ENCODE measurements around the gene MCEE.

Gene MCEE

DNA sequence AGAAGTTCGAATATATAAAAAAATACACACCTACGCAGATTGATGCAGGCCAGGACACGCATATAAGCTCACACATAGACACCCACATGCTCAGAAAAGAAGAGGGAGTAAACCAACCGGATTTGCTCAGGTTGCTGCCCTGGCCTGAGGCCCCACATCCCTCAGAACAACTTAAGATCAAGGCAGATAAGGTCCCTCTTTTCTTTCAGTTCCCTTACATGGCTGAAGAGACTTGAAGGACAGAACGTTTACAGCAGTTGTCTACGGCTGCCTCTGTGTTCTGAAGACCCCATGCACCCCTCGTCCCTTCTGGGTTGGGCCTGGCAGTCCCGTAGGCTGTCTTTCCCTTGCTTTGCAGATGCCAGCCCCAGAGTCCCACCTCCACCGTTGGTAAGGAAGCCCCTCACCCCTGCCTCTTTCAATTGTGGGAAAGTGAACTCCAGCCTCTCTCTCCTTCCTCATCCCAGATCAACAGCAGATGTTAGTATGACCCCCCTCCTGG, 65.9 kb downstream of the MCEE start:
- H3K4me3 ChIP-seq (ENCODE audit: low read depth, low read length) = no peak overlapping the region
- TF ChIP-seq, protein P1, sequence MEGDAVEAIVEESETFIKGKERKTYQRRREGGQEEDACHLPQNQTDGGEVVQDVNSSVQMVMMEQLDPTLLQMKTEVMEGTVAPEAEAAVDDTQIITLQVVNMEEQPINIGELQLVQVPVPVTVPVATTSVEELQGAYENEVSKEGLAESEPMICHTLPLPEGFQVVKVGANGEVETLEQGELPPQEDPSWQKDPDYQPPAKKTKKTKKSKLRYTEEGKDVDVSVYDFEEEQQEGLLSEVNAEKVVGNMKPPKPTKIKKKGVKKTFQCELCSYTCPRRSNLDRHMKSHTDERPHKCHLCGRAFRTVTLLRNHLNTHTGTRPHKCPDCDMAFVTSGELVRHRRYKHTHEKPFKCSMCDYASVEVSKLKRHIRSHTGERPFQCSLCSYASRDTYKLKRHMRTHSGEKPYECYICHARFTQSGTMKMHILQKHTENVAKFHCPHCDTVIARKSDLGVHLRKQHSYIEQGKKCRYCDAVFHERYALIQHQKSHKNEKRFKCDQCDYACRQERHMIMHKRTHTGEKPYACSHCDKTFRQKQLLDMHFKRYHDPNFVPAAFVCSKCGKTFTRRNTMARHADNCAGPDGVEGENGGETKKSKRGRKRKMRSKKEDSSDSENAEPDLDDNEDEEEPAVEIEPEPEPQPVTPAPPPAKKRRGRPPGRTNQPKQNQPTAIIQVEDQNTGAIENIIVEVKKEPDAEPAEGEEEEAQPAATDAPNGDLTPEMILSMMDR (IDR thresholded peaks at IDR 0.05; ENCODE audit: low read depth, low read length) = no peak

DNA sequence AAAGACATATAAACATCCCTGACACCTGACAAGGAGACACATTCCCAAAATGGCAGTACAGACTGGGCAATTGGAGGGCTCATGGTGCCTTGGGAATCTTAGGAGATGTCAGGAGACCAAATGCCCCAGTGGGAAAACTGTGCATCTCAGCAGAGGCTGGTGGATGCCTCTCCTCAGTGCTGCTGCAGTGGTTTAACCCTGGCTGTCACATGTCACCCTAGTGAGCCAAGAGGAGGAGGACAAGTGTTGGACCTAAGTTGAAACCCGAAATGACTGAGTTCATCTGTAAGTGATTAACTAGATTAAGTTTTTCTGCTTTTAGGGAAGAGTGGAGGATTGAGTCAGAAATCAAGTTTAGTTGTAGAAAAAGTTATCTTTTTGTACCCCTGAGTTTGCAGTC, 66.8 kb downstream of the MCEE start:
- no peak overlapping the region for H3K4me3 ChIP-seq (ENCODE audit: low read depth, low read length)
- TF ChIP-seq, protein P1 (IDR thresholded peaks at IDR 0.05; ENCODE audit: low read depth, low read length) = no peak

DNA sequence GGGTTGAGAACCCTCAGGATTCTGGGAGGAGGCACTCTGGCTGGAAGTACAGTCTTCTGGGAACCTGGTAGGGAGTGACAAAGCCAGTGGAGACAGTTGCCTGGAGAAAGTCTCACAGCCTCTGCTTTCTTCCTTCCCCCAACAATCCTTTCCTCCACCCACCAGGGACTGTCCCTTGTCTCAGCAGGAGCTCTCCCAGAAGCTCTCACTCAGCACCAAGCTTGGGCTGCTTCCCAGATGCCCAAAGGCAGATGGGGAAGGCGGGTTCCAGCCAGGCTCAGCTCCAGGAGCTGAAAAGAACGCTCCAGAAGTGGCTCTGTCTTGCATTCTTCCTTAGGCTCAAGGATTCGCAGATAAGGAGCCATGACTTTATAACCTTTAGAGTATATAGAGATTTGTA, 69.2 kb downstream of the MCEE start:
- no peak overlapping the region for H3K4me3 ChIP-seq (ENCODE audit: low read depth, low read length)
- TF ChIP-seq, protein P1 (IDR thresholded peaks at IDR 0.05; ENCODE audit: low read depth, low read length) = no peak

DNA sequence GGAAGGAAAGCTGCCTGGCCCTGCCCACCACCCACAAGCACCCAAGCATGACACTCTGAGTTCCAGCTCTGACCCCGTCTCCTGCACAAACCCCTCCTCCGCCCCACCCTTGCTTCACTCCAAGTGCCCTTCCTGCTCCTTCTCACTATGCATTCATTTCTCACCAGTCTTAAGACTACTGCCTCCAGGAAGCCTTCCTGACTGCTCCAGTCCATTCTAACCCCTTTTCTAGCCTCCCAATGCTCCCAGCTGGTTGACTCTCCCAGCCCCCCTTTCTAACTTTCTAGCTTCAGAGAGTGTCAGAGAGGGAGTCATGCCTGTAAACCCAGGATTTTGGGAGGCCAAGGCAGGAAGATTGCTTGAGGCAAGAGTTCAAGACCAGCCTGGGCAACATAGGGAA, 69.8 kb downstream of the MCEE start:
- H3K4me3 ChIP-seq (ENCODE audit: low read depth, low read length) = no peak overlapping the region
- TF ChIP-seq, protein P1 (IDR thresholded peaks at IDR 0.05; ENCODE audit: low read depth, low read length) = no peak

Data from WI38 (cell line).